NCI-H1417 (cell line): ENCODE data around the gene LRRC19.

Experiments used
- DNase-seq, 3 experiments: peaks; one replicate each; lab custom pipeline; 2025; lab: John Stamatoyannopoulos, UW

The LRRC19 gene

GRCh38 chr9:27005491-27005890 is at the start of gene LRRC19:
Gene LRRC19, minus strand, starts transcription at chr9:27005672. Its CDS starts 5,978 bp downstream, at chr9:26999694.
- DNase-seq, result no peak

- DNase-seq, result no peak
Measured at GRCh38 chr9:27054841-27055240, 49.4 kb upstream of the LRRC19 start.

- no peak for DNase-seq
Measured at GRCh38 chr9:27054125-27054524, 48.7 kb upstream of the LRRC19 start.

- DNase-seq, result no peak
Measured at GRCh38 chr9:27053369-27054022, 48.0 kb upstream of the LRRC19 start.

GRCh38 chr9:27047136-27047535 is 41.7 kb upstream of the LRRC19 start:
- DNase-seq, result no peak

GRCh38 chr9:27043176-27043575 is 37.7 kb upstream of the LRRC19 start:
- no peak for DNase-seq

- no peak for DNase-seq
Measured at GRCh38 chr9:27042476-27042875, 37.0 kb upstream of the LRRC19 start.

GRCh38 chr9:27041746-27042145 is 36.3 kb upstream of the LRRC19 start:
- no peak for DNase-seq

- DNase-seq, result no peak
Measured at GRCh38 chr9:27037499-27037898, 32.0 kb upstream of the LRRC19 start.

GRCh38 chr9:27033815-27034403 is 28.4 kb upstream of the LRRC19 start:
- peak; percentile 9 to 46 (median 21) for DNase-seq

- DNase-seq, result no peak
Measured at GRCh38 chr9:27029186-27029585, 23.7 kb upstream of the LRRC19 start.

GRCh38 chr9:27022920-27023319 is 17.4 kb upstream of the LRRC19 start:
- DNase-seq, result no peak

- no peak for DNase-seq
Measured at GRCh38 chr9:27019589-27019988, 14.1 kb upstream of the LRRC19 start.

GRCh38 chr9:27003426-27004077 is 1.9 kb downstream of the LRRC19 start:
- no peak for DNase-seq

- no peak for DNase-seq
Measured at GRCh38 chr9:26995810-26996209, 9.7 kb downstream of the LRRC19 start.

- no peak for DNase-seq
Measured at GRCh38 chr9:26983340-26983739, 22.1 kb downstream of the LRRC19 start.

- DNase-seq, result peak in 2 of 3 experiments; percentile 29 to 59
Measured at GRCh38 chr9:26975728-26976707, 29.5 kb downstream of the LRRC19 start.

- DNase-seq, result no peak
Measured at GRCh38 chr9:26974927-26975326, 30.5 kb downstream of the LRRC19 start.

- DNase-seq, result no peak
Measured at GRCh38 chr9:26973989-26974388, 31.5 kb downstream of the LRRC19 start.

- DNase-seq, result no peak
Measured at GRCh38 chr9:26971721-26972120, 33.8 kb downstream of the LRRC19 start.

- DNase-seq, result no peak
Measured at GRCh38 chr9:26956860-26957233, 48.6 kb downstream of the LRRC19 start.
